ENCODE data around the gene PTCH2.
"Not testable (repeated sequence)": the region's sequence is repeated elsewhere in the genome, so short reads cannot be mapped to it uniquely, and the experiment has no call there.

The PTCH2 gene

GRCh38 chr1:44842486-44842861 is 579 bp downstream of the PTCH2 start:
- DNase-seq (ENCODE audit: low read depth), result no peak

GRCh38 chr1:44839576-44839975 is 3.5 kb downstream of the PTCH2 start:
- no peak for DNase-seq (ENCODE audit: low read depth)

DNA sequence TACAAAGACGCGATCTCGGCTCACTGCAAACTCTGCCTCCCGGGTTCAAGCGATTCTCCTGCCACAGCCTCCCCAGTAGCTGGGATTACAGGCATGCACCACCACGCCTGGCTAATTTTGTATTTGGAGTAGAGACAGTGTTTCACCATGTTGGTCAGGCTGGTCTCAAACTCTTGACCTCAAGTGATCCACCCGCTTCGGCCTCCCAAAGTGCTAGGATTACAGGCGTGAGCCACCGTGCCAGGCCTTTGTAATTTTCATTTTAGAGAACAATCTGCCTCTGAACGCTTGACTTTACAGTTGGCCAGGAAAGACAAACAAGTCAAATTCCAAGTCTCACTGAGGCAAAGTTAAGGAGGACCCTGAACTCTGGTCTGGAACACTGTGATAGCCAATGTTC is 4.8 kb downstream of the PTCH2 start:
- DNase-seq (ENCODE audit: low read depth), result not testable (repeated sequence)

DNA sequence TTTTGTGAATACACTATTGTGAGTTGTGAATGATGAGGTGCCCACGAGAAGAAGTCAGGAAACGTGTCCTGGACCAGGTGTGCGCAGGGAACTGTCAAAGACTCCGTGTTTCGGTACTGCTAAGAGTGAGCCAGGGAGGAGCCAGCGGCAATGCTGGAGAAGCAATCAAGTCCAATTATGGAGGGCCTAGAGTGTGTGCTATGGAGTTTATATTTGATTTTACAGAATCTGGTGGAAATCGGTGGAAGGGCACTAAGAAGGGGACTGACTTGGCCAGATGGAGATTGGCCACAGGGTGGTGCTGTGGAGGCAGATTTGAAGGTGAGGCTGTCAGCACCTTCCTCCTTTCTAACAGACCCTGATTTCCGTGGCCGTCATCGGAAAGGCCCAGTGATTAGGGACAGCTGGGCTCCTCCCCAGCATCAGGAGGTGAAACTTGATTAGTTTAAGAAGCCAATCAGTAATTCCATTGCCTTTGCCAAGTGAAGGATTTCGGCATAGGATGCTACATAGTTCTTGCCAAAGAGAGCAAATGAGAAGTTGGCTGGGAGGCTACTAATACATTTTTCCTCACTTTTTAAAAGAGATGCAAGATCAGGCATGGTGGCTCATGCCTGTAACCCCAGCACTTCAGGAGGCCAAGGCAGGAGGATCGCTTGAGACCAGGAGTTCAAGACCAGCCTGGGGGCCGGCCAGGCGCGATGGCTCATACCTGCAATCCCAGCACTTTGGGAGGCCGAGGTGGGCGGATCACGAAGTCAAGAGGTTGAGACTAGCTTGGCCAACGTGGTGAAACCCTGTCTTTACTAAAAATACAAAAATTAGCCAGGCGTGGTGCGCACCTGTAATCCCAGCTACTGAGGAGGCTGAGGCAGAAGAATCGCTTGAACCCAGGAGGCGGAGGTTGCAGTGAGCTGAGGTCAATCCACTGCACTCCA is 7.0 kb downstream of the PTCH2 start:
- DNase-seq (ENCODE audit: low read depth), result peak; percentile 86

- DNase-seq (ENCODE audit: low read depth), result no peak
These were observed 8.7 kb downstream of the PTCH2 start for GRCh38 chr1:44834328-44834727.

DNA sequence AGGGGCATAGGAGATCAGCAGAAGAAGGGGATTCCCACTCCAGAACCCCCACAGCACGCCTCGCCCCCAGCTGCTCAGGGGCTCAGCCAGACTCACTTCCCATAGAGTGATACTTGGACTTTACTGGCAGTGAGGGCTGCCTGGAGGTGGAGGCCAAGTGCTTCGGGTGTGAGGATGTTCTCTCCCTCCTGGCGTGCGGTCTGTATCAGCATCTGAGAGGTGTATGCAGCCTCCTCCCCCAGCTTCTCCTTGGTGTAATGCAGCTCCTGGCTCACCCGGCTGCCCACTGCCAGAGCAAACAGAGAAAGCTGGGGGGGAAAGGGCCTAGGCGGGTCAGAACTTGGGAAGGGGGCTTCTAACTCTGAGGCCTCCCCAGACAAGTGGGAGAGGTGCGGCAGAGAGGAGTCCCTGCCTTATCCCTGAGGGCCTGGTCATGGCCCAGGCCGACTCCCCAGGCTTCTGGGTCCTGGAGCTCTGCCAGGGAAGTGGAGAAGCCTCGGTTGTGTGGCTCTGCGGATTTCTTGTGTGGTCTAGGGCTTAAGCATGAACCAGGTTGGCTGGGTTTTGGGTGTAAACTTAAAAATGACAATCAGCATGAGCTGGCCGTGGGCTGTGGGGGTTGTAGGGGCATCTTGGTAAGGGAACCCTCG is 10.9 kb downstream of the PTCH2 start:
- DNase-seq (ENCODE audit: low read depth), result no peak

DNA sequence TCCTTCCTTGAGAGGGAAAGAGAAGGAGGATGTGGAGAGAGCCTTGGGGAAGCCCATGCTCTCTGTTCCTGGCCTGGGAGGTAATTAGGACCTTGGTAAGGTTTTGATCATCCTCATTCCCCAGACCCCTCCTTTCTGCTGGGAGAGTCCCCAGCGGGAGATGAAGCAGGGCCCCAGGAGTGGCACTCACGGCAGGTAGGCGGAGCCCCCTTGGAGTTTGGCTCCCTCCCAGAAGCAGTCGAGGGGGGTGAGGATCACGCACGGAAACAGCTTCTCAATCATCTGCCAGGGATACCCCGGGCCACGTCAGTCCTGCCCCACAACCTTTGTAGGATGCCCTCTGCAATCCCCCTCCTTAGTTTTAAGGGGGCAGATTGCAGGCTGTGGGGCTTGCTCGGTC is 11.5 kb downstream of the PTCH2 start:
- no peak for DNase-seq (ENCODE audit: low read depth)

GRCh38 chr1:44830900-44831304 is 12.2 kb downstream of the PTCH2 start:
- no peak for DNase-seq (ENCODE audit: low read depth)

- no peak for DNase-seq (ENCODE audit: low read depth)
These were observed 13.3 kb downstream of the PTCH2 start for GRCh38 chr1:44829506-44830384.

- DNase-seq (ENCODE audit: low read depth), result no peak
These were observed 14.1 kb downstream of the PTCH2 start for GRCh38 chr1:44828841-44829440.

- DNase-seq (ENCODE audit: low read depth), result no peak
These were observed 14.9 kb downstream of the PTCH2 start for GRCh38 chr1:44828003-44828651.

DNA sequence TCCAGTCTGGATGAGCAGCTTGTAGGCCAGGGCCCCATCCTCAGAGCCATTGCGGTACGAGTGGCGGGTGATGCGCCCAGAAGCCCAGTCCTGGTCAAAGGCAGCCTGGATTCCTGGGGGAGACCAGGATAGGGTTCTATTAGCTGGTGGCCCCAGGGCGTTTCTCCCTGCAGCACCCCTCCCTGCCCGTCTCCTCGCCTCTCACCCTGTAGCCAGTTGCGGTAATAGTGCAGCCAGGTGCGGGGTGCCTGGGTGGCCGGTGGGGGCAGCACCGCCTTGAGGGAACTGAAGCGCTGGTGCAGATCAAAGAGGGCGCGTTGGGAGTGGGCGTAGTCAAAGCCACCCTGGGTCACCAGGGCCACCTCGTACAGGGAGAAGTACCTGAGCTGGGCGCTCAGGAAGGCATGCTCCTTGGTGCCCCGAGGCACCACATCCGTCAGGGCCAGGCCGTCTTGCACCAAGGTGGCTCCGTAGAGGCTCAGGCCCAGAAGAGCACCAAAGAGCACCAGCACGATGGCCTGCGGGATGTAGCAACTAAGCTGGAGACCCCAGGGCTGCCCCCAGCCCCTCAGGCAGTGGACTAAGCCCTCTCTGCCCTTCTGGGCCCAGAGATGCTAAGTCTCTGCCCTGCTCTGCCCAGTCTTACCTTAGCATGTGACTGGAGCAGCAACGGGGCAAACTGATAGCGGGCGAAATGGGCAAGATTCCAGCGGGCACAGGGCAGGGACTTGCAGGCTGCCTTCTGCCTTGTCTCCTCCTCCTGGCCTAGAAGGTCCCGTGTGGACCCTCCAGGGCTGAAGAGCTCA is 15.7 kb downstream of the PTCH2 start:
- DNase-seq (ENCODE audit: low read depth), result no peak

GRCh38 chr1:44826375-44827196 is 16.5 kb downstream of the PTCH2 start:
- DNase-seq (ENCODE audit: low read depth), result no peak

DNA sequence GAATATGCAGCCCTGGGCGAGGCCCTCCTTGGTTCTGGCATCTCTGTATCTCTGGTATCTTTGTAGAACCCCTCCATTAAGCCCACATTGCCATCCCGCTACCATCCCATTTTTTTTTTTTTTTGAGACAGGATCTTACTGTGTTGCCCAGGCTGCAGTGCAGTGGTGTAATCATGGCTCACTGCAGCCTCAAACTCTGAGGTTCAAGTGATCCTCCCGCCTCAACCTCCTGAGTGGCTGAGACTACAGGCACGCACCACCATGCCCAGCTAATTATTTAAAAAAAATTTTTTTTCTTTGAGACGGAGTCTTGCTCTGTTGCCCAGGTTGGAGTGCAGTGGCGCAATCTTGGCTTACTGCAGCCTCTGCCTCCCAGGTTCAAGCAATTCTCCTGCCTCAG is 18.7 kb downstream of the PTCH2 start:
- DNase-seq (ENCODE audit: low read depth), result not testable (repeated sequence)

DNA sequence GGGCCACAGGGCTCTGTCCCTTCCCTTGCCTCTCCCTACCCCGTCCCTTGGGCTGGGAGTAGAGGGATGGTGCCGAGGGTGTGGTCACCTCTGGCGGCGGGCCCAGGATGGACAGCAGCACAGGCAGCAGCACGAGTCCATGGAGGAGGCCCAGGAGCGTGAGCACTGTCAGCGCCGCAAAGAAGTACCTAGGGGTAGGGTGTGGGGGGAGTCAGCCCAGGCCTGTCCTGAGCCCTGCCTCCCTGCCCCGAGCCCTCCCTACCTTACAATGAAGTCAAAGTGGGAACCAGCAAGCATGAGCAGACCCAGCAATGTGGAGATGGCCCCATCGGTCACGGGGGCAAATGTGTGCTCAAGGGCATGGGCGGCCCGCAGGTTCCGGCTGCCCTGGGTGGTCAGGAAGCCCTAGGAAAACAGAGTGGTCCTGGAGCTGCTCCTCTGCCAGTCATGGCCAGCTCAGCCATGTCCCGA is 20.0 kb downstream of the PTCH2 start:
- no peak for DNase-seq (ENCODE audit: low read depth)

DNA sequence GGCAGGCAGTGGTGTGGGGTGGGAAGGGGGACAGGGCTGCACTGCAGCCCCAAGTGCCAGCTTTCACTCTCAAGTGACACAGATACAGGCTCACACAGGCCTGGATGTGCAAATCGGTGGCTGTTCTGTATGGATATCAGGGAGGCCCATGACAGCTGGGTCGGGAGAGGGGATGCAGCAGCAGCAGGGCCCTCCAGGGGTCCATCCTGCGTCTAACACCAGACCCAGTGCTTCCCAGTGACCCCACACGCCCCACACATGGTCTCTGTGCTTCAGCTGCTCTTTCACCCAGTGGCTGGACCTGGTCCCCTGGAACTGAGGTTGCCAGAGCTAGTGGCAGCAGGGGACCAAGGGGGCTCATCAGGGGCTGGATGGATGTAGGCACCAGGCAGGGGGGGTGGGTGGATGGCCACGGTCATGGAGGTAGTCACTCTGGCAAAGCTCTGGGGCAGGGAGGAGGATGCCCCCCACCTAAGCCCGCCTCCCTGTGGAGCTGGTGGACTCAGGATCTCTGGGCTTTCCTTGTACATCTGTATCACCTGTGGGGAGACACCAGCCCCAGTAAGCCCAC is 20.8 kb downstream of the PTCH2 start:
- no peak for DNase-seq (ENCODE audit: low read depth)

DNA sequence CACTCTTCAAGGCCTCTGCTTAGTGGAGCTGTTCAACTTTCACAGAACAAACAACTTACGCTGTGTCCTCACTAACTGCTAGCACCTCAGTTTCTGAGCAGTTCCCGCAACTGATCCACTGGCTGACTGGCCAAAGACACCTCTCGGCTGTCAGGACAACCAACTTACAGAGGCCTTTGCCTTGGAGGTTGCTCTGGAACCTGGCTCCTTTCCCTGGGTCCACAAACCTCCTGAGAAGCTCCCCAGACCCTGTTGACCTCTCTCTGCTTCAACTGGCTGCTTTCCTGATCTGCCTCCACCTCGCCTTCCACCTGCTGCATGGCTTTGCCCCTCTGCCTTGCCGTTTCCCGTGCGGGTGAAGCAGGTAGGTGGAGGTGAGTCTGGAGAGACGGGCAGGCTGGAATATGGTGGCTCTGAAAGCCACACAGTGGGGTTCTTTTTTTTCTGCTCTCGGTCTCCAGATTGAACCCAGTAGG is 21.8 kb downstream of the PTCH2 start:
- no peak for DNase-seq (ENCODE audit: low read depth)

GRCh38 chr1:44820328-44821239 is 22.5 kb downstream of the PTCH2 start:
- no peak for DNase-seq (ENCODE audit: low read depth)
